ENCODE measurements around the gene ZNF787.

- TF ChIP-seq PPARA (CRISPR knock-in tag; IDR thresholded peaks at IDR 0.05; ENCODE audit: borderline replicate concordance) (no peak), ARNTL (CRISPR knock-in tag; IDR thresholded peaks at IDR 0.05; ENCODE audit: borderline replicate concordance, low read depth) (no peak), ZFP3 (CRISPR knock-in tag; IDR thresholded peaks at IDR 0.05) (no peak), OSR1 (CRISPR knock-in tag; IDR thresholded peaks at IDR 0.05) (no peak), ESRRG (CRISPR knock-in tag; IDR thresholded peaks at IDR 0.05) (no peak), TSHZ2 (CRISPR knock-in tag; IDR thresholded peaks at IDR 0.05) (no peak), TCF4 (CRISPR knock-in tag; IDR thresholded peaks at IDR 0.05; ENCODE audit: borderline replicate concordance) (no peak), ZC3H10 (CRISPR knock-in tag; IDR thresholded peaks at IDR 0.05) (no peak), CSDC2 (CRISPR knock-in tag; IDR thresholded peaks at IDR 0.05) (no peak)
- TF ChIP-seq, protein P1, sequence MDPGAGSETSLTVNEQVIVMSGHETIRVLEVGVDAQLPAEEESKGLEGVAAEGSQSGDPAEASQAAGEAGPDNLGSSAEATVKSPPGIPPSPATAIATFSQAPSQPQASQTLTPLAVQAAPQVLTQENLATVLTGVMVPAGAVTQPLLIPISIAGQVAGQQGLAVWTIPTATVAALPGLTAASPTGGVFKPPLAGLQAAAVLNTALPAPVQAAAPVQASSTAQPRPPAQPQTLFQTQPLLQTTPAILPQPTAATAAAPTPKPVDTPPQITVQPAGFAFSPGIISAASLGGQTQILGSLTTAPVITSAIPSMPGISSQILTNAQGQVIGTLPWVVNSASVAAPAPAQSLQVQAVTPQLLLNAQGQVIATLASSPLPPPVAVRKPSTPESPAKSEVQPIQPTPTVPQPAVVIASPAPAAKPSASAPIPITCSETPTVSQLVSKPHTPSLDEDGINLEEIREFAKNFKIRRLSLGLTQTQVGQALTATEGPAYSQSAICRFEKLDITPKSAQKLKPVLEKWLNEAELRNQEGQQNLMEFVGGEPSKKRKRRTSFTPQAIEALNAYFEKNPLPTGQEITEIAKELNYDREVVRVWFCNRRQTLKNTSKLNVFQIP (CRISPR knock-in tag; IDR thresholded peaks at IDR 0.05; ENCODE audit: borderline replicate concordance, low read depth) = no peak
These were observed 40.3 kb downstream of the ZNF787 start for GRCh38 chr19:56080669-56081401.

Data from SK-N-SH treated with all-trans-retinoic acid at 6 μM for 48 hours (cell line).